ENCODE results near the gene GBGT1.
A peak's percentile ranks its signal among the peaks of the same experiment; 100 is the strongest.

The GBGT1 gene

GRCh38 chr9:133111808-133112662 is 51.7 kb downstream of the GBGT1 start:
- DNase-seq = no peak

GRCh38 chr9:133109931-133110650 is 53.6 kb downstream of the GBGT1 start:
- DNase-seq = no peak

- no peak for DNase-seq
Measured at GRCh38 chr9:133108794-133109641, 54.7 kb downstream of the GBGT1 start.

GRCh38 chr9:133107961-133108793 is 55.5 kb downstream of the GBGT1 start:
- no peak for DNase-seq

GRCh38 chr9:133107245-133107722 is 56.4 kb downstream of the GBGT1 start:
- DNase-seq = no peak

- DNase-seq = no peak
Measured at GRCh38 chr9:133106511-133107244, 57.0 kb downstream of the GBGT1 start.

- DNase-seq = no peak
Measured at GRCh38 chr9:133105461-133105770, 58.3 kb downstream of the GBGT1 start.

- no peak for DNase-seq
Measured at GRCh38 chr9:133104718-133105460, 58.8 kb downstream of the GBGT1 start.

- no peak for DNase-seq
Measured at GRCh38 chr9:133103987-133104505, 59.7 kb downstream of the GBGT1 start.

GRCh38 chr9:133103183-133103986 is 60.3 kb downstream of the GBGT1 start:
- peak; percentile 31 to 36 for DNase-seq
